ENCODE results near the gene ADAP1.
"Not testable (repeated sequence)": the region's sequence is repeated elsewhere in the genome, so short reads cannot be mapped to it uniquely, and the experiment has no call there.

Gene ADAP1

GRCh38 chr7:937856-938484 is 16.5 kb downstream of the ADAP1 start:
- DNase-seq = no peak

GRCh38 chr7:936386-937054 is 18.0 kb downstream of the ADAP1 start:
- DNase-seq = no peak

- DNase-seq = no peak
Observed at GRCh38 chr7:935874-936385, 18.6 kb downstream of the ADAP1 start.

DNA sequence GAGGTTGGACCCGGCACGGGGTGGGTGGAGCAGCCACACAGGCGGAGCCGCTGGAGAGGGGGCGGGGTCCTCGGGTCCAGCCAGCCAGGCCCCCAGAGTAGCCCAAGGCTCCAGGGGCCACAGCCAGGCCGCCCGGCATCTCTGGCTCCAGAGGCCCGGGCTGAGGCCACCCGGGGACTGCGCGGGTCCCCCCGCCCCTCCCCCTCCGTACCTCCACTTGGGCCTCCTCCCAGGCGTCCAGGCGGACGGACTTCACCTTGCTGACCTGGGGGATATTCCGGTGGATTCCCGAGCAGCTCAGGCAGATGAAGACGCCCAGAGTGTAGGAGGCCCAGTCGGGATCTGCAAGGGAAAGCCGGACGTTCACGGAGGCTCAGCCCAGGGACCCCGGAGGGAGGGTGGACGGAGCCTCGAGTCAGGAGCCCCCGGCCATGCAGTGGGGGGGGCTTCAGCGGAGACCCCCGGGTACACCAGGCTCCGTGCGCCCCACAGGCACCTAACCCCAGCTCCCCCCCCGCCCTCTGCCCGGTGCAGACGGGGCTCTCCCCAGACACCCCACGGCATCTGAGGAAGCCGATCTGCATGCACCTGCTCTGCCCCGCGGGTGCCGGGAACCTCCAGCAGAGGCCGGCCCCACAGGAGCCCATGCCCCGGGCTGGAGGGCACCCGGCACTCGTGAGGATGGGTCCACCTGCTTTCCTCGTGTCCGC is 19.2 kb downstream of the ADAP1 start:
- no peak for DNase-seq

- no peak for DNase-seq
Observed at GRCh38 chr7:934469-935163, 19.9 kb downstream of the ADAP1 start.

GRCh38 chr7:932651-932975 is 21.9 kb downstream of the ADAP1 start:
- no peak for DNase-seq

- DNase-seq = no peak
Observed at GRCh38 chr7:931871-932650, 22.4 kb downstream of the ADAP1 start.

- DNase-seq = no peak
Observed at GRCh38 chr7:930975-931758, 23.3 kb downstream of the ADAP1 start.

GRCh38 chr7:929311-929711 is 25.2 kb downstream of the ADAP1 start:
- no peak for DNase-seq

GRCh38 chr7:927031-927671 is 27.3 kb downstream of the ADAP1 start:
- no peak for DNase-seq

DNA sequence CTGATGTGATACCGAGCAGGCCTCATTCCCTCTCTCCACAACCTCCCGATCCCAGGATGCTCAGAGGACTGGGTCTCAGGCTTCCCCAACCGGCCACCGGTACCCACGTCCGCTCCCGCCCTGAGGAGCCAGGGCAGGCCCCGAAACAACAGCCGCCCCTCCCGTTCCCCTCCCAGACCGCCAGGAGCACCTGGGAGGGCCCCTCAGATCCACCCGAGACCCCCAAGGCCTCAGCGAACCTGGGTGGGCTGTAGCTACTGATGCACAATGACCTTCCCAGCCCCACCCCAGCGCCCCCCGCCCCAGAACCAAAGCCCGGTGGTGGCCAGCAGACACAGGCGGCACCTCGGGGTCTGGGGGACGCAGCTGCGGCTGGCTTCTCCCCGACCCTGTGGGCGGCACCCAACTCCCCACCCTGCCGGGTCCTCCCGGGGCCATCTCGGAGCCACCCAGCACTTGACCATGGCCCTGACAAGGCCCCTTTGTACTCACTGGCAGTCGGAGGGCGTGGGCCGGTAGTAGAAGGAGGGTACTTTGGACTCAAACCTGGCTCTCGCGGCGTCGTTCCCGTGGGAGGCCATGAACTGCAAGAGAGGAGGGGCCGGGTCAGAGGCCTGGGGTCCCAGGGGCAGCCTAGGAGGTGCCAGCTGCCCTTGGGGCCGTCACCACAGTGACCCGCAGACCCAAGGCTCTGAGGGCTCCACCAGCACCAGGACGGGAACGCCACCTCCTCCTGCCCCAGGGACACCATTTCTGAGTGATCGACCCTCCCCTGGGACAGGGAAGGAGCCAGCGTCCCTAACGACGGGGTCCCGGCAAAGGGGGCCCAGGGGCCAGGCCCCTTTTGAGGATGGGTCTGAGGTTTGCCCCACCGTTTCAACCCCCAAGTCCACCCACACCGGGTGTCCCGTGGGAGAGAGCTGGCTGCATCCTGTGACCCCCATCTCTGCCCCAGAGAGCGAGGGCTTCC is 28.1 kb downstream of the ADAP1 start:
- DNase-seq = no peak

GRCh38 chr7:925601-926000 is 28.9 kb downstream of the ADAP1 start:
- DNase-seq = no peak

DNA sequence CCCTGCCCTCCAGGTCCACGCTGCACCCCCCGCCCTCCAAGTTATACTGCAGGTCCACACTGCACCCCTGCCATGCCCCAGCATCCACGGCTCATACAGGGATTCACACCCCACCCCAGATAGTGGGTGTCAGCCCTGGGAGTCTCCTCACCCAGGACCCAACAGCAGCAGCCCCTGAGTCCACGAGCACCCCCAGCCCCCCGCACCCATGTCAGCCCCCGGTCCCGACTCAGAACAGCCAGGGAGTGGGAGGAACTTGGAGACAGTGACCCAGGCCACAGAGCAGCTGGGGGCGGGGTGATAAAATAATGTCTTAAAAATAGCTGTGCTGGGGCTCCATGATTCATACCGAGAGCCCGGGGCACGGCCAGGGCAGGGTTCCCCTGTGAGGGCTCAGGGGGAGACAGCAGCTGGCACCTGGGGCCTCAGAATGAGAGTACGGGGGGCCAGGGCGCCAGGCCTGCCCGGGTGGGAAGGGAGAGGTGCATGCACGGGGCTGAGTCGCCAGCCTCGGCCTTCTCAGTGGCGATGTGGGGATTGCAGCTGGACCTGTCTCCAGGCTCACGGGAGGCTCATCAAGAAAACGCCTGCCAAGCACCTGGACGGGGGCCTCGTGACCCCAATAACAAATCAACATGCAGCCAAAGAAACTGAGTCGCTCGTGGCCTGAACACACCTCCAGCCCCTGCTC is 29.8 kb downstream of the ADAP1 start:
- DNase-seq = no peak

- DNase-seq = not testable (repeated sequence)
Observed at GRCh38 chr7:924042-924441, 30.4 kb downstream of the ADAP1 start.

GRCh38 chr7:923108-924041 is 31.1 kb downstream of the ADAP1 start:
- peak; percentile 82 for DNase-seq

- no peak for DNase-seq
Observed at GRCh38 chr7:922334-923107, 32.0 kb downstream of the ADAP1 start.

DNA sequence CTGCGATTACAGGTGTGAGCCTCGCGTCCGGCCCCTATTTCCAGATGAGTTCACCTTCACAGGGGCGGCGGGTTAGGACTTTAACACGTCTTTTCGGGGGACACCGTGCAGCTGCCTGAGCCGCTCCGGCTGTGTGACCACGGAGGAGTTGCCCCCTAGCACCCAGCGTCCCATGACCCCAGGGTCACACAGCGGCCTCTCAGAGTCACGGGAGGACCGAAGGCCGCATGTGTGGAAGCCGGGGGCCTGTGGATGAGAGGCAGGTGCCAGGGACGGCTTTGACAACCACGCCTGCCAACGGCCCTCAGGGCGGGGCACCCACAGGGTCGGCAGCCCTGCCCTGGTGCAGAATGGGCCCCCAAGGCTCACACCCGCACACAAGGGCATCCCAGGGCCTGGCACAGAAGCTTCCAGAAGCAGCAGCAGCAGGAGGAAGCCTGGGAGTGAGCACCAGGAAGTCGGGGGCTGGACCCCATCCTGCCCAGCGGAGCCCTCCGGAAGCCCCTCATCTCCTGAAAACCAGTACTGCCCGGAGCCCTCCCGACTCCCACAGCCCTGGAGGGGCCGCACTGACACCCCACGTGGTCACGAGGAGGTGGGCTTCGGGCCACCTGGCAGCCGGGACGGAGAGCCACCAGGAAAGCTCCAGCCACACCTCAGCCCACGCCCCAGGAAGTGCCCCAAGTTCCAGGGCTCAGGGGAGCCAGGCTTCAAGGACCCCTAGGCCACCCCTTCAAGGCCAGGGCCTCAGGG is 32.7 kb downstream of the ADAP1 start:
- no peak for DNase-seq
